Neural cell (in vitro differentiated cells): ENCODE data around the gene IQGAP1. TPM values are rescaled to one million over a fixed set of nuclear protein-coding genes. Genes with fewer than 3 reads are reported as not detected.

ENCODE experiments used
- H2AFZ ChIP-seq: fragments of 200-600, 300-800 bp; sonication (generic), shearing (Covaris generic); 2 replicates; pipeline ENCODE4 v1.6.0; 2014; ENCODE audit warnings: low read depth, mild to moderate bottlenecking, antibody characterized with exemption, low read length, moderate library complexity
- H3F3A ChIP-seq: fragments of 200-600 bp; shearing (Covaris generic); 2 replicates; pipeline ENCODE4 v1.6.1; 2016; ENCODE audit warnings: mild to moderate bottlenecking, moderate library complexity, mixed read lengths, antibody characterized with exemption, low read length; ENCODE audit not compliant: insufficient read depth, poor library complexity, severe bottlenecking
- H3K27ac ChIP-seq: fragments of 200-600, 300-800 bp; sonication (generic), shearing (Covaris generic); 2 replicates; pipeline ENCODE4 v1.5.1; 2014; ENCODE audit warnings: mild to moderate bottlenecking, low read length, moderate library complexity
- H3K27me3 ChIP-seq: fragments of 300-800, 200-600 bp; sonication (generic), shearing (Covaris generic); 2 replicates; pipeline ENCODE4 v1.6.0; 2014; ENCODE audit warnings: mild to moderate bottlenecking, low read depth, low read length, moderate library complexity; ENCODE audit not compliant: insufficient read depth
- H3K36me3 ChIP-seq: fragments of 300-800, 200-600 bp; sonication (generic), shearing (Covaris generic); 2 replicates; pipeline ENCODE4 v1.5.1; 2014; ENCODE audit warnings: mild to moderate bottlenecking, antibody characterized with exemption, low read length, moderate library complexity; ENCODE audit not compliant: insufficient read depth
- H3K4me2 ChIP-seq: fragments of 300-800, 200-600 bp; sonication (generic), shearing (Covaris generic); 2 replicates; pipeline ENCODE4 v1.6.0; 2014; ENCODE audit warnings: mild to moderate bottlenecking, low read length
- H3K4me3 ChIP-seq: fragments of 300-800, 200-600 bp; sonication (generic), shearing (Covaris generic); 2 replicates; pipeline ENCODE4 v1.5.1; 2014; ENCODE audit warnings: mild to moderate bottlenecking, low read length, moderate library complexity
- H3K79me2 ChIP-seq: fragments of 200-600 bp; shearing (Covaris generic); replicated peaks from 2 replicates; pipeline ENCODE4 v1.6.0; 2014; ENCODE audit warnings: mild to moderate bottlenecking, low read length, moderate library complexity; ENCODE audit not compliant: insufficient read depth
- H3K9ac ChIP-seq: fragments of 300-800, 200-600 bp; sonication (generic), shearing (Covaris generic); 2 replicates; pipeline ENCODE4 v1.6.1; 2016; ENCODE audit warnings: mild to moderate bottlenecking, low read length, mixed read lengths
- H3K9me2 ChIP-seq: fragments of 200-600 bp; shearing (Covaris generic); 2 replicates; pipeline ENCODE4 v1.6.1; 2016; ENCODE audit warnings: mild to moderate bottlenecking, low read length, mixed read lengths; ENCODE audit not compliant: insufficient read depth
- H3K9me3 ChIP-seq: fragments of 200-600, 300-800 bp; sonication (generic), shearing (Covaris generic); 2 replicates; pipeline ENCODE4 v1.6.1; 2016; ENCODE audit warnings: mild to moderate bottlenecking, mixed run types, low read length, moderate library complexity, mixed read lengths
- H4K20me1 ChIP-seq: fragments of 200-600 bp; shearing (Covaris generic); 2 replicates; pipeline ENCODE4 v1.6.1; 2016; ENCODE audit warnings: mild to moderate bottlenecking, mixed run types; ENCODE audit not compliant: insufficient read depth
- EP300 ChIP-seq: fragments of 450-650 bp; conservative IDR thresholded peaks from 2 replicates; pipeline ENCODE4 v1.6.1; 2014; ENCODE audit warnings: antibody characterized with exemption, mild to moderate bottlenecking, moderate library complexity; ENCODE audit not compliant: poor library complexity, severe bottlenecking
- EZH2 ChIP-seq: fragments of 200-600, 300-800 bp; shearing (Covaris generic), sonication (generic); IDR thresholded peaks from 2 replicates; pipeline ENCODE4 v1.6.1; 2014; ENCODE audit warnings: antibody characterized with exemption, low read length, borderline replicate concordance, mild to moderate bottlenecking; ENCODE audit not compliant: insufficient read depth, poor library complexity, severe bottlenecking
- MXI1 ChIP-seq: fragments of 450-650 bp; conservative IDR thresholded peaks from 2 replicates; pipeline ENCODE4 v1.6.1; 2014; ENCODE audit warnings: antibody characterized with exemption, mild to moderate bottlenecking; ENCODE audit not compliant: poor library complexity, severe bottlenecking
- POLR2AphosphoS5 ChIP-seq: IDR thresholded peaks from 2 replicates; pipeline ENCODE4 v1.6.1; 2012
- RAD21 ChIP-seq: fragments of 450-650 bp; conservative IDR thresholded peaks from 2 replicates; pipeline ENCODE4 v1.6.1; 2014; ENCODE audit warnings: antibody characterized with exemption, mild to moderate bottlenecking, moderate library complexity
- SMC3 ChIP-seq: fragments of 450-650 bp; conservative IDR thresholded peaks from 2 replicates; pipeline ENCODE4 v1.6.1; 2014; ENCODE audit warnings: antibody characterized with exemption, mild to moderate bottlenecking, moderate library complexity; ENCODE audit not compliant: poor library complexity
- TAF1 ChIP-seq: IDR thresholded peaks from 2 replicates; pipeline ENCODE4 v1.6.1; 2012; ENCODE audit warnings: low read depth
- polyA plus RNA-seq: library from polyadenylated mRNA; depleted of rRNA; stranded (reverse); fragments of >200 nt; gene quantifications from 2 replicates; pipeline ENCODE4 v1.2.3, GENCODE V29; 2014
- TF ChIP-seq, protein P1 (sequence below): IDR thresholded peaks from 2 replicates; pipeline ENCODE4 v1.6.1; 2012; ENCODE audit warnings: borderline replicate concordance
- TF ChIP-seq, protein P2 (sequence below): fragments of 450-650 bp; IDR thresholded peaks from 2 replicates; pipeline ENCODE4 v1.5.1; 2014; ENCODE audit warnings: antibody characterized with exemption, mild to moderate bottlenecking, moderate library complexity; ENCODE audit not compliant: poor library complexity, severe bottlenecking

IQGAP1 gene
- polyA plus RNA-seq, 1 donor from 2014 or later = 16.6 TPM

DNA sequence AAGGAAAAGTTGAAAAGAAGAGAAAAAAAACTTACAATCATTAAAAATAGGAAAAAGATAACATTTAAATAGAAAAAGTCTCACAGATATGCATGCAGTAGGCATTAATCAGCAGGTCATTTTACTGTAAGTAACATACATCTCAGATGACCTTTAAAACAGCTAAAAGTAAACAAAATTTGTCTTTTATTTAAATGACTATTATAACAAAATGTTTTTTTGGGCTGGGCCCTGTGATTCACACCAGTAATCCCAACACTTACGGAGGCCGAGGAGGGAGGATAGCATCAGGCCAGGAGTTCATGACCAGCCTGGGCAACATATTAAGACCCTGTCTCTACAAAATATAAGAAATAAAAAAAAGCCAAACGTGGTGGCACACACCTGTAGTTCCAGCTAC, 14.7 kb downstream of the IQGAP1 start:
- Histone ChIP-seq H3K4me3 (no peak overlapping the region), H3F3A (no peaks in the 10 kb centered on the region), H3K27ac (no peak overlapping the region), H2AFZ (no peak overlapping the region), H3K79me2 (peaks cover 23% of the 10 kb centered on the region), H4K20me1 (no peaks in the 10 kb centered on the region), H3K9me2 (no peaks in the 10 kb centered on the region), H3K36me3 (no peaks in the 10 kb centered on the region), H3K4me2 (no peak overlapping the region), H3K9me3 (no peaks in the 10 kb centered on the region), H3K9ac (no peak overlapping the region), H3K27me3 (no peaks in the 10 kb centered on the region)
- TF ChIP-seq TAF1 (no peak), MXI1 (no peak), POLR2AphosphoS5 (no peak), EP300 (no peak), RAD21 (no peak), EZH2 (no peak), SMC3 (no peak)
- TF ChIP-seq, protein P1, sequence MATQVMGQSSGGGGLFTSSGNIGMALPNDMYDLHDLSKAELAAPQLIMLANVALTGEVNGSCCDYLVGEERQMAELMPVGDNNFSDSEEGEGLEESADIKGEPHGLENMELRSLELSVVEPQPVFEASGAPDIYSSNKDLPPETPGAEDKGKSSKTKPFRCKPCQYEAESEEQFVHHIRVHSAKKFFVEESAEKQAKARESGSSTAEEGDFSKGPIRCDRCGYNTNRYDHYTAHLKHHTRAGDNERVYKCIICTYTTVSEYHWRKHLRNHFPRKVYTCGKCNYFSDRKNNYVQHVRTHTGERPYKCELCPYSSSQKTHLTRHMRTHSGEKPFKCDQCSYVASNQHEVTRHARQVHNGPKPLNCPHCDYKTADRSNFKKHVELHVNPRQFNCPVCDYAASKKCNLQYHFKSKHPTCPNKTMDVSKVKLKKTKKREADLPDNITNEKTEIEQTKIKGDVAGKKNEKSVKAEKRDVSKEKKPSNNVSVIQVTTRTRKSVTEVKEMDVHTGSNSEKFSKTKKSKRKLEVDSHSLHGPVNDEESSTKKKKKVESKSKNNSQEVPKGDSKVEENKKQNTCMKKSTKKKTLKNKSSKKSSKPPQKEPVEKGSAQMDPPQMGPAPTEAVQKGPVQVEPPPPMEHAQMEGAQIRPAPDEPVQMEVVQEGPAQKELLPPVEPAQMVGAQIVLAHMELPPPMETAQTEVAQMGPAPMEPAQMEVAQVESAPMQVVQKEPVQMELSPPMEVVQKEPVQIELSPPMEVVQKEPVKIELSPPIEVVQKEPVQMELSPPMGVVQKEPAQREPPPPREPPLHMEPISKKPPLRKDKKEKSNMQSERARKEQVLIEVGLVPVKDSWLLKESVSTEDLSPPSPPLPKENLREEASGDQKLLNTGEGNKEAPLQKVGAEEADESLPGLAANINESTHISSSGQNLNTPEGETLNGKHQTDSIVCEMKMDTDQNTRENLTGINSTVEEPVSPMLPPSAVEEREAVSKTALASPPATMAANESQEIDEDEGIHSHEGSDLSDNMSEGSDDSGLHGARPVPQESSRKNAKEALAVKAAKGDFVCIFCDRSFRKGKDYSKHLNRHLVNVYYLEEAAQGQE = no peak
- TF ChIP-seq, protein P2, sequence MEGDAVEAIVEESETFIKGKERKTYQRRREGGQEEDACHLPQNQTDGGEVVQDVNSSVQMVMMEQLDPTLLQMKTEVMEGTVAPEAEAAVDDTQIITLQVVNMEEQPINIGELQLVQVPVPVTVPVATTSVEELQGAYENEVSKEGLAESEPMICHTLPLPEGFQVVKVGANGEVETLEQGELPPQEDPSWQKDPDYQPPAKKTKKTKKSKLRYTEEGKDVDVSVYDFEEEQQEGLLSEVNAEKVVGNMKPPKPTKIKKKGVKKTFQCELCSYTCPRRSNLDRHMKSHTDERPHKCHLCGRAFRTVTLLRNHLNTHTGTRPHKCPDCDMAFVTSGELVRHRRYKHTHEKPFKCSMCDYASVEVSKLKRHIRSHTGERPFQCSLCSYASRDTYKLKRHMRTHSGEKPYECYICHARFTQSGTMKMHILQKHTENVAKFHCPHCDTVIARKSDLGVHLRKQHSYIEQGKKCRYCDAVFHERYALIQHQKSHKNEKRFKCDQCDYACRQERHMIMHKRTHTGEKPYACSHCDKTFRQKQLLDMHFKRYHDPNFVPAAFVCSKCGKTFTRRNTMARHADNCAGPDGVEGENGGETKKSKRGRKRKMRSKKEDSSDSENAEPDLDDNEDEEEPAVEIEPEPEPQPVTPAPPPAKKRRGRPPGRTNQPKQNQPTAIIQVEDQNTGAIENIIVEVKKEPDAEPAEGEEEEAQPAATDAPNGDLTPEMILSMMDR = no peak

DNA sequence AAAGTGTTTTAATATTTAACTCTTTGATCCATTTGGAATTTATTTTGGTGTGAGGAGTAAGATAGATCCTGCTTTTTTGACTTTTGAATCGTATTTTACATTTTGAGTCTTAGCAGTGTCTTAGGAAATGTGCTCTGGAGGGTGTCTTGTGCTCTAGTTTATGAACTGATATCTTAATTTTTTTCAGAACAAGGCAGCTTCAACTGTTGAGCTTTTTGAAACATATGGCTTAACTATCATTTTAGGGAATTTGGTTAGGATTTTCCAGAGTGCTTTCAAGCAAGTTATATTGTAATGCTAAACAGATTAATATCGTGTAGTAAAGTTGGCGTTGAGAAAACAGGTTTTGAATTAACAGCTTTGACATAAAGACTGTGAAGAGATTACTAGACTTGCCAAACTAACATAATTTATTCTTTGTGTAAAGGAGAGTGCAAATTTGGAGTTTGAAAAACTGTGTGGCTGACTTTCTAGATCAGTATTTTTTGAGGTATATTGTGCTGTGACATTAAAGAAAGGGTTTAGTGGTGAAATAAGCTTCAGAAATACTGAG, 17.1 kb downstream of the IQGAP1 start:
- Histone ChIP-seq H3F3A (no peaks in the 10 kb centered on the region), H3K9me2 (no peaks in the 10 kb centered on the region), H3K79me2 (peaks cover 15% of the 10 kb centered on the region)

More for the DNA sequence above, 17.1 kb downstream of the IQGAP1 start:
- Histone ChIP-seq H3K4me2 (no peak overlapping the region), H2AFZ (no peak overlapping the region), H4K20me1 (no peaks in the 10 kb centered on the region), H3K9me3 (no peaks in the 10 kb centered on the region), H3K9ac (no peak overlapping the region), H3K36me3 (no peaks in the 10 kb centered on the region), H3K27ac (no peak overlapping the region), H3K4me3 (no peak overlapping the region), H3K27me3 (no peaks in the 10 kb centered on the region)
- TF ChIP-seq RAD21 (no peak), MXI1 (no peak), SMC3 (no peak), EP300 (no peak), EZH2 (no peak), POLR2AphosphoS5 (no peak), TAF1 (no peak)
- TF ChIP-seq, protein P1 = no peak
- TF ChIP-seq, protein P2 = no peak
